Measurements from ENCODE around the gene ANP32E.

ANP32E gene

GRCh38 chr1:150262388-150263320, 26.7 kb upstream of the ANP32E start:
- TF ChIP-seq CTCF (IDR thresholded peaks at IDR 0.05; ENCODE audit: extremely low read depth, missing control alignments) = no peak
- no peak for DNase-seq (ENCODE audit: low spot score)

DNA sequence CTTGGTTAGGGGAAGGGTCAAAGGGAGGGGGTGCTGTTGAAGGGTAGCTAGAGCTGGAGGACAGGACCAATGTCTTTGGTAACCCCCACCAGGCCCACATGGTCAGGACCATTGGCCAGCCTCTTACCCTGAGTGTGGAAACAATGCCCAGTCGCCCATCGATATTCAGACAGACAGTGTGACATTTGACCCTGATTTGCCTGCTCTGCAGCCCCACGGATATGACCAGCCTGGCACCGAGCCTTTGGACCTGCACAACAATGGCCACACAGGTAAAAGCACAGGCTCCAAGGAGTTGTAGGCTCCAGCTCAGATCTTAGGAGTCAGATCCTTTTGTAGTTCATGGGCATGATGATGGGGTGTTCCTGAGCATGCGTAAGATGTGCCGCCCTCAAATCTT, 25.5 kb upstream of the ANP32E start:
- TF ChIP-seq CTCF (IDR thresholded peaks at IDR 0.05; ENCODE audit: extremely low read depth, missing control alignments) = no peak
- no peak for DNase-seq (ENCODE audit: low spot score)

DNA sequence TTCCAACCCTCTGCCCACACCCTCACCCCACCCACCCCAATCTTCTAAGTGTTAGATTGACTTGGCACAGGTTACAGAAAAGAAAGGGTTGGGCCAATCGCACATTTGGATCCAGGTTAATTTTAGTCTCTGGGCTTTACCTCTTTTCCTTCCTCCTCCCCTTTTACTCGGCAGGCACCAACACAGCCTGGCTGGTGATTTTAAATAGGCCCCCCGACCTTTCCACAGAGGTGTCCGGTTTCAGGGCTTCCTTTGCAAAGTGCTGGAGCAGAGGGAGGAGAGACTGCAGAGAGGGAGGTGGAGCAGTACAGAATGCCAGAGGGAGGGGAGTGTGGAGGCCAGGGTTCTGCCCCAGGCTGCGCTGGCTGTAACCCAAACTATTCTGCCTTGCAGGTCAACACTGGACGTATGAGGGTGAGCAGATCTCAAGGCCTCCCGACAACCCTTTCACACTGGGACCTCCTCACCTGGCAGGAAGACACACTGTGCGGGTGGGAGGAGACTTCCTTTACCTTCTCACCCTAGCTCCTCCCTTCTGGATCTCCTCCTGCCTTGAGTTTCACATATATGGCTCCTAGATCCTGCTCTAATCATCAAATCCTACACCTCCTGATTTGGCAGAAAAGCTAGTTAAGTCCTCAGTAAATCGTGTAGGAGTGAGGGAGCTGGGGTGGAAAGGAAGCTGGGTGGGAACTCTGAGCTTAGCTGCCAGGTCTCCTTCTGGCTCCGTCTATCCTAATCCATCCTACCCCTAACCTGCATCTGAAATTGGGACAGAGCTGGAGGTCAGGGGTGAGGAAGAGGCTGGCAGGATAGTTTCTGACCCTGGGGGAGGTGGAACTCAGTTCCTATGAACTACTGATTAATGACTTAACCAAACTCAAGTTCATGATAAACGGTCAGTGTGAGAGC, 24.1 kb upstream of the ANP32E start:
- DNase-seq (ENCODE audit: low spot score) = no peak
- no peak for TF ChIP-seq CTCF (IDR thresholded peaks at IDR 0.05; ENCODE audit: extremely low read depth, missing control alignments)

GRCh38 chr1:150259217-150259616, 23.3 kb upstream of the ANP32E start:
- TF ChIP-seq CTCF (IDR thresholded peaks at IDR 0.05; ENCODE audit: extremely low read depth, missing control alignments) = no peak
- DNase-seq (ENCODE audit: low spot score) = no peak

DNA sequence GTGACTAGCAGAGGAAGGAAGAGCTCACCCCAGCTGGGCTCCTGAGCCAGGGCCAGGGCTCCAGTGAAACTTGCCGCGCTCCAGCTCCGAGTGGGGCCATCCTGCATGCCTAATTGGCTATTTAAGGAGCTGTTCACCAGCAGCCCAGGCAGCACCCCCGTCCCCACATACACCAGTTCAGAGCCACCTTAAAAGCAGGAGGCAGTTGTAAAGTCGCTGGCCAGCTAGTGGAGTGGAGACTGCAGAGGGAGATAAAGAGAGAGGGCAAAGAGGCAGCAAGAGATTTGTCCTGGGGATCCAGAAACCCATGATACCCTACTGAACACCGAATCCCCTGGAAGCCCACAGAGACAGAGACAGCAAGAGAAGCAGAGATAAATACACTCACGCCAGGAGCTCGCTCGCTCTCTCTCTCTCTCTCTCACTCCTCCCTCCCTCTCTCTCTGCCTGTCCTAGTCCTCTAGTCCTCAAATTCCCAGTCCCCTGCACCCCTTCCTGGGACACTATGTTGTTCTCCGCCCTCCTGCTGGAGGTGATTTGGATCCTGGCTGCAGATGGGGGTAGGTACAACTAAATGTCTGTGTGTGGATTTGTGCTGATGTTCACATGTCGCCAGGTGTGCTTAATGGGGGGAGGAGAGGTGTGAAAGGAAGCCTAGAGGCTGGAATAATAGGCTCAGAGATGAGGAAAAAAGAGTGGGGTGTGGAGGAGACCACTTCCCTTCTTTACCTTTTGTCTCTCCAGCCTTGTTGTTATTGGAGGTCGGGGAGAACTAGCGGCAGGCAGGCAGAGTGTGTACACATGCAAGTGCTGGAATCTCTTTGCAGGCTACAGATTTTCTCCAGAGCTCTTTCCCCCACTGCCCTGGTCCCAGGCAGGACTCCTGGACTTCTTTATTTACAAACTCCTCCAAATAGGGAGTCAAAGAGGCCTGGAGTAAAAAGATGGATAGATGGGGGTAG, 22.0 kb upstream of the ANP32E start, which contains the start of gene CA14:
Gene CA14 (plus strand): TSS at position 151 of the 962 bp plus-strand sequence. CDS start 355 bp downstream, at position 506.
- no peak for DNase-seq (ENCODE audit: low spot score)
- TF ChIP-seq CTCF (IDR thresholded peaks at IDR 0.05; ENCODE audit: extremely low read depth, missing control alignments) = no peak

DNA sequence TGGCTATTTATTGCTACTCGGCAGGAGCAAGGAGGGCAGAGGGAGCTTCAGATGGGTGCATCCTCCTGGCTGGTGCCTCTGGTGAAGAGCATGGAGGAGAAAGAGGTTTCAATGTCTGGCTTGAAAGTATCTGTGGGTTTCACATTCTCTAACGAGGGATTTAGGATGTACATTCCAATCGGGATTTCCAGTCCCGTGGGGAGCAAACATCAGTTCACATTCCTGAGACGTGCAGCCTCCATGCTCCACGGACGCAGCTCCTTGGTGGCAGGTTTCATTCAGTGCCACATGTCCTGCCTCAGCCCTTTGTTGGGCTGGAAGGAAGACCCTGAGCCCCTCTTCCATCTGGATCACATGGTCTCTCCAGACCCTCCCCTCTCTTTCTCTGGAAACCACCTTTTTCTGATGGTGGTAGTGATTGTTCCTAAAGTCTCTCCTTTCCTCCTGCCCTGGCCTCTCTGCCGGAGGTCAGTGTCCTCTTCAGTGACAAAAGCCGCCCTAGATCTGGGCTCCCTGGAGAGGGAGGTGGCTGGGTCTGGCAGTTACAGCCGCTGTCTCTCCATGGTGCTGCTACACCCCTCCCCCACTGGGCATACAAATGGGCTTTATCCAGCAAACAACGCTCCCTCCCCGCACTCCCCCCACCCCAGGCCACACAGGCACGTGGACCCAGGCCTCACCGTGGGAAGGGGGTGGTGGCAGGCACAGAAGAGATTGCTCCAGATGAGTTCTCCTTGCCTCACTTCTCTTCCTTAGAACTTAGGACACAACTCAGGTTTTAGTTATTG, 20.8 kb upstream of the ANP32E start:
- DNase-seq (ENCODE audit: low spot score) = no peak

More for the DNA sequence above, 20.8 kb upstream of the ANP32E start:
- TF ChIP-seq CTCF (IDR thresholded peaks at IDR 0.05; ENCODE audit: extremely low read depth, missing control alignments) = no peak

All from GM20000 (cell line).